IgD-negative memory B cell (primary cell): Measurements from ENCODE around the gene TP53INP2. TPM values are rescaled to one million over a fixed set of nuclear protein-coding genes. Genes with fewer than 3 reads are reported as not detected.

Experiments
- polyA plus RNA-seq: library from polyadenylated mRNA; unstranded; fragments of 300-500 nt; fragmentation: Illumina TruSeq; gene quantifications from one replicate; pipeline ENCODE4 v1.2.3, GENCODE V29; 2021

The TP53INP2 gene
- polyA plus RNA-seq, 1 donor from 2014 or later: 1.3 TPM

Other genes with a start within 250 kb of the TP53INP2 start
- 333 TPM for gene DYNLRB1, start 187.9 kb upstream of the TP53INP2 start, polyA plus RNA-seq
- 8.6 TPM for gene MAP1LC3A, start 145.6 kb upstream of the TP53INP2 start, polyA plus RNA-seq
- 19.8 TPM for gene PIGU, start 27.3 kb upstream of the TP53INP2 start, polyA plus RNA-seq
- 10.8 TPM for gene NCOA6, start 121.3 kb downstream of the TP53INP2 start, polyA plus RNA-seq
- gene GGT7, start 168.5 kb downstream of the TP53INP2 start, polyA plus RNA-seq: 1.1 TPM
- gene ACSS2, start 172.3 kb downstream of the TP53INP2 start, polyA plus RNA-seq: 4.2 TPM